Nephron (organoid): ENCODE results near the gene ATP5PO.

Experiments used
- H3K27ac Mint-ChIP-seq, 3 experiments: 2 replicates each; pipeline ENCODE4 v1.8.0; 2020; ENCODE audit warnings: mixed read lengths in 3 of 3, mild to moderate bottlenecking in 2 of 3, moderate library complexity in 1 of 3
- H3K27me3 Mint-ChIP-seq: 2 replicates; pipeline ENCODE4 v1.8.0; 2021; ENCODE audit warnings: low read depth, mild to moderate bottlenecking, moderate library complexity, mixed read lengths
- H3K36me3 Mint-ChIP-seq: 2 replicates; pipeline ENCODE4 v1.8.0; 2020; ENCODE audit warnings: low read depth, mixed read lengths
- H3K4me1 Mint-ChIP-seq: 2 replicates; pipeline ENCODE4 v1.8.0; 2020; ENCODE audit warnings: mixed read lengths
- H3K4me3 Mint-ChIP-seq, 3 experiments: 2 replicates each; pipeline ENCODE4 v1.8.0; 2020; ENCODE audit warnings: mild to moderate bottlenecking in 3 of 3, mixed read lengths in 3 of 3, moderate library complexity in 2 of 3
- H3K9me3 Mint-ChIP-seq: 2 replicates; pipeline ENCODE4 v1.8.0; 2020; ENCODE audit warnings: mixed read lengths
- TF ChIP-seq, protein P1 (sequence below), 3 experiments: fragments of 200-600 bp; sonication (generic); IDR thresholded peaks; one replicate each; pipeline ENCODE4 v1.5.0; 2021; ENCODE audit warnings: antibody characterized with exemption in 3 of 3; ENCODE audit not compliant: unreplicated experiment in 3 of 3

Gene ATP5PO

DNA sequence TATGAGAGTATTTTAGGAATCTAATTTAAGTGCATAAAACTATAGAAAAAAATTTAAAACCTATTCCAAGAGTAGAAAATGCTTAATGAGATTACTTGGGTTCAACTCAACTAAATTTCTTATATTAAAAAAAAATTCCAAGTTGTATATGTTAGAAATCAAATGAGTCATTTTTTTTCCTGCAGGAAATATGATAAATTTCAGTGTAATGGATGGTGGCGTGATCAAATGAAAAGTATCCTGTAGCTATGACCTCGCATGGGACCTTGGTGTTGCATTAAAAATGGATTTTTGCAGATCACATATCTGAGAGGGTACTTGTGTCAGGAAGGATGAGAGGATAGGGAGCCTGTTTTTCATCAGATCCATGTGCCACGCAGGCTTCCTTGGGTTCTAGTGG, 17.9 kb downstream of the ATP5PO start:
- Mint-ChIP-seq H3K27me3 (peaks cover 7% of the 10 kb centered on the region), H3K4me1 (peaks cover 14% of the 10 kb centered on the region), H3K36me3 (peaks cover 17% of the 10 kb centered on the region), H3K27ac (no peak overlapping the region), H3K4me3 (no peak overlapping the region), H3K9me3 (no peaks in the 10 kb centered on the region)
- TF ChIP-seq, protein P1, sequence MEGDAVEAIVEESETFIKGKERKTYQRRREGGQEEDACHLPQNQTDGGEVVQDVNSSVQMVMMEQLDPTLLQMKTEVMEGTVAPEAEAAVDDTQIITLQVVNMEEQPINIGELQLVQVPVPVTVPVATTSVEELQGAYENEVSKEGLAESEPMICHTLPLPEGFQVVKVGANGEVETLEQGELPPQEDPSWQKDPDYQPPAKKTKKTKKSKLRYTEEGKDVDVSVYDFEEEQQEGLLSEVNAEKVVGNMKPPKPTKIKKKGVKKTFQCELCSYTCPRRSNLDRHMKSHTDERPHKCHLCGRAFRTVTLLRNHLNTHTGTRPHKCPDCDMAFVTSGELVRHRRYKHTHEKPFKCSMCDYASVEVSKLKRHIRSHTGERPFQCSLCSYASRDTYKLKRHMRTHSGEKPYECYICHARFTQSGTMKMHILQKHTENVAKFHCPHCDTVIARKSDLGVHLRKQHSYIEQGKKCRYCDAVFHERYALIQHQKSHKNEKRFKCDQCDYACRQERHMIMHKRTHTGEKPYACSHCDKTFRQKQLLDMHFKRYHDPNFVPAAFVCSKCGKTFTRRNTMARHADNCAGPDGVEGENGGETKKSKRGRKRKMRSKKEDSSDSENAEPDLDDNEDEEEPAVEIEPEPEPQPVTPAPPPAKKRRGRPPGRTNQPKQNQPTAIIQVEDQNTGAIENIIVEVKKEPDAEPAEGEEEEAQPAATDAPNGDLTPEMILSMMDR (IDR thresholded peaks at IDR 0.05; ENCODE audit: unreplicated experiment in 3 of 3): no peak

DNA sequence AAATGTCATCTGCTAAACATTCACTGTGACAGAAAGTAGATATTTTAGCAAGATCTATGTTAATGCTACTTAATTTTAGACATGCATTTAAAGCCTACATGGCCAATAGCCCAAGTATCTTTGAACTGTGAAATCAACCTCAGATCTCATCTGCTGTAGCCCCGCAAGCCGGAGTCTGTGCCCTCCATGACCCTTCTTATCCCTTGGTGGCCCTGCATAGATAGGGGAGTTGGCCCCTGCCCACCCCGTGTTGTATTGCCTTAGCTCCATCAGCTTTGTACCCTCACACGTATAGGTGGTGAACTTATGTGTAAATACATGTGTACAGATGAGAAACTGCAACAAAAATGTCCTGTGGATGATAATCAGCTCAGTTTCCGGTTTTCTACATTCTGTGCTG, 18.5 kb downstream of the ATP5PO start:
- TF ChIP-seq, protein P1 (IDR thresholded peaks at IDR 0.05; ENCODE audit: unreplicated experiment in 3 of 3): no peak
- H3K9me3 Mint-ChIP-seq: no peaks in the 10 kb centered on the region
- H3K36me3 Mint-ChIP-seq: peaks cover 12% of the 10 kb centered on the region
- H3K27me3 Mint-ChIP-seq: peaks cover 7% of the 10 kb centered on the region
- peak overlapping the region in 1 of 3 experiments; percentile 82 for H3K27ac Mint-ChIP-seq
- peaks cover 14% of the 10 kb centered on the region for H3K4me1 Mint-ChIP-seq
- H3K4me3 Mint-ChIP-seq: no peak overlapping the region

DNA sequence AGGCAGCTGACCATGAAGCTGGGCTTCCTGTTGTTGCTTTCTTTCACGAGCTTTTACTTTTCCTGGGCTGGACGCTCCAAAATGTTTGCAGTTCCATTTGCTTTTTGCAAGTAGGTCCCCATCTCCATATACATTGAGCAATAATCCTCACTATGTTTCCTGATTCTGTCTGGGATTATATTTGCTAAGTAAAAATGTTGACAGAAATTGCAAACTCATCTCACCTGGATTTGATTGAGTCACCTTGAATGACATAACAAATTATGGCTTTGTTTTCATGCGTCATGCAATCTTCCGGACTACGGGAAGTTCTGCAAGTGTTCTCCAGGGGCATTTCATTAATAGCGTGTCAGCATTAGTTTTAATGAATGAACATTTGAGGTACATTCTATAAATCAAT, 18.9 kb downstream of the ATP5PO start:
- Mint-ChIP-seq H3K27ac (peak overlapping the region in 1 of 3 experiments; percentile 14), H3K36me3 (peaks cover 10% of the 10 kb centered on the region), H3K4me3 (no peak overlapping the region), H3K27me3 (peaks cover 7% of the 10 kb centered on the region), H3K4me1 (peaks cover 14% of the 10 kb centered on the region), H3K9me3 (no peaks in the 10 kb centered on the region)
- TF ChIP-seq, protein P1 (IDR thresholded peaks at IDR 0.05; ENCODE audit: unreplicated experiment in 3 of 3): no peak

DNA sequence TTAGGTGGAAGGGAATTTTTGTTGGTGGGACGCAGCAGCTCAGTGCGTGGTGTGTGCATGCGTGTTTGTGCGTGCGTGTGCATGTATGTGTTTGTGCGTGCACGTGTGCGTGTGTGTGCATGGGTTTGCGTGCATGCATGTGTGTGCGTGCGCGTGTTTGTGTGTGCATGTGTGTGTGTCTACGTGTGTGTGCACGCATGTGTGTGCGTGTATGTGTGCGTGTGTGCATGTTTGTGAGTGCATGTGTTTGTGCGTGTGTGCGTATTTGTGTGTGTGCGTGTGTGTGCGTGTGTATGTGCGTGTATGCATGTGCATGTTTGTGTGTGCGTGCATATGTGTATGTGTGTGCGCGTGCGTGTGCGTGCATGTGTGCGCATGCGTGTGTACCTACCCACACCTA, 20.2 kb downstream of the ATP5PO start:
- H3K27ac Mint-ChIP-seq: peak overlapping the region; percentile 81 to 93 (median 93)
- peaks cover 4% of the 10 kb centered on the region for H3K36me3 Mint-ChIP-seq
- H3K4me1 Mint-ChIP-seq: peaks cover 14% of the 10 kb centered on the region
- no peaks in the 10 kb centered on the region for H3K9me3 Mint-ChIP-seq
- H3K27me3 Mint-ChIP-seq: peaks cover 7% of the 10 kb centered on the region
- H3K4me3 Mint-ChIP-seq: peak overlapping the region; percentile 65 to 82 (median 75)
- TF ChIP-seq, protein P1 (IDR thresholded peaks at IDR 0.05; ENCODE audit: unreplicated experiment in 3 of 3): no peak

GRCh38 chr21:33894736-33895288, 20.8 kb downstream of the ATP5PO start:
- H3K4me1 Mint-ChIP-seq: peaks cover 14% of the 10 kb centered on the region
- TF ChIP-seq, protein P1 (IDR thresholded peaks at IDR 0.05; ENCODE audit: unreplicated experiment in 3 of 3): peak; percentile 66 to 72 (median 69)
- H3K9me3 Mint-ChIP-seq: no peaks in the 10 kb centered on the region
- peaks cover 7% of the 10 kb centered on the region for H3K27me3 Mint-ChIP-seq
- peak overlapping the region; percentile 65 to 82 (median 75) for H3K4me3 Mint-ChIP-seq
- peaks cover 3% of the 10 kb centered on the region for H3K36me3 Mint-ChIP-seq
- peak overlapping the region; percentile 81 to 93 (median 93) for H3K27ac Mint-ChIP-seq

DNA sequence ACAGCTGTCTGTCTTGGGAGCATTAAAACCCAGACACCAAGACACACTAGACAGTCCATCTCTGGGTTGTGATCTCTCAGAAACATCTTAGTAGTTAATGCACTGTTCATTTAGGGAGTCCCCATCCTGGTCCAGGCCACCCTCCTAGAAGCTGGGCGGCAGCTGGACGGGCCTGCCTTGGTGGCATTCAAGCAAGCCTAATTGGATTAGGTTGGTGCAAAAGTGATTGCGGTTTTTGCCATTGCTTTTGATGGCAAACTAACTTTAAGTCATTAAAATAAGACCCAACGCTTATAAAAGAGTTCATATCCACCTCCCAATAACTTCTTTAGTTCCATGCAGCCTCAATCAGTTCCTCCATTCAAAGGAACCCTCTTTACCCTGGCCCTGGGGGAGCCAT, 21.7 kb downstream of the ATP5PO start:
- Mint-ChIP-seq H3K36me3 (no peaks in the 10 kb centered on the region), H3K27me3 (peaks cover 7% of the 10 kb centered on the region), H3K4me3 (no peak overlapping the region), H3K4me1 (peaks cover 14% of the 10 kb centered on the region), H3K27ac (peak overlapping the region; percentile 81 to 93 (median 93)), H3K9me3 (no peaks in the 10 kb centered on the region)
- TF ChIP-seq, protein P1 (IDR thresholded peaks at IDR 0.05; ENCODE audit: unreplicated experiment in 3 of 3): no peak
